IPS-11a (cell line): ENCODE data around the gene TCP1.
"Not testable (repeated sequence)": the region's sequence is repeated elsewhere in the genome, so short reads cannot be mapped to it uniquely, and the experiment has no call there.

ENCODE experiments used
- H3K4me3 ChIP-seq: one replicate; pipeline ENCODE4 v1.5.1; 2013; ENCODE audit warnings: low read depth, low read length, control low read depth

TCP1 gene

GRCh38 chr6:159778131-159778530, 11.3 kb downstream of the TCP1 start:
- no peak overlapping the region for H3K4me3 ChIP-seq

DNA sequence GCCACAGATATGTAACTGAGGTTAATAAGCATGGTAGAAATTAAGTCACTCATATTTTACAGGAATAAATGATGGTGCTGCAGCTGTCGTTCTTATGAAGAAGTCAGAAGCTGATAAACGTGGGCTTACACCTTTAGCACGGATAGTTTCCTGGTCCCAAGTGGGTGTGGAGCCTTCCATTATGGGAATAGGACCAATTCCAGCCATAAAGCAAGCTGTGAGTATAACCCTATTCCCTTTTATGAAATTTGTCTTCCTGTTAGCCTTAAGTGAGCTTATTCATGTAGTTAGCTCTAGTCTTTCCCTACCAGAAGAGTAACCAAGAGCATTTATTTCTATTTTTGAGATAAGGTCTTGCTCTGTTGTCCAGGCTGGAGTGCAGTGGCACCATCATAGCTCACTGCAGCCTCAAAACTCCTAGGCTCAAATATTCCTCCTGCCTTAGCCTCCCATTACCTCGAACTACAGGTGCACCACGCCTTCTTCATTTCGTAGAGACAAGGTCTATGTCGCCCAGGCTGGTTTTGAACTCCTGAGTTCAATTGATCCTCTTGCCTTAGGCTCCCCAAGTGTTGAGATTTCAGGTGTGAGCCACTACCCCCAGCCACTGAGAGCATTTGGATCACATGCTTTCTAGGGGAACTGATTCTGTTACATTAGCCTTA, 12.0 kb downstream of the TCP1 start:
- no peak overlapping the region for H3K4me3 ChIP-seq

GRCh38 chr6:159772196-159772595, 17.2 kb downstream of the TCP1 start:
- H3K4me3 ChIP-seq, result no peak overlapping the region

DNA sequence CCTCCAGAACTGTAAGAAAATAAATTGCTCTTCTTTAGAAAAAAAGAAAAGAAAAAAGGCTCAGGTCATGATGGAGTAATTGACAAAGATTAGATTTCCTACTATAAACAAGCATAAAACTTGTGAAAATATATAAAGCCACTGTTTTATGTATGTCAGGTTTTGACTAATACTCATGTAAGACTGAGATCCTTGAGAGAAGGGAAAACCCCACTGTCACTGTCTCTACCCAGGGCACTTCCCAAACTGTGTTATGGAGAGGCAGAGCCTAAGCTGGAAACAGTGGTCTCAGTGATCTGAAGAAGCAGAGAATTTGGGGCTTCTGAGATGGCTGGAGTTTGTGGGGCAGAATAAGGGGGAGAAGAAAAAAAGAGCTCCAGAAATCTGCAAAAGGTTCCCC, 19.9 kb downstream of the TCP1 start:
- no peak overlapping the region for H3K4me3 ChIP-seq

GRCh38 chr6:159766906-159767305, 22.5 kb downstream of the TCP1 start:
- no peak overlapping the region for H3K4me3 ChIP-seq

DNA sequence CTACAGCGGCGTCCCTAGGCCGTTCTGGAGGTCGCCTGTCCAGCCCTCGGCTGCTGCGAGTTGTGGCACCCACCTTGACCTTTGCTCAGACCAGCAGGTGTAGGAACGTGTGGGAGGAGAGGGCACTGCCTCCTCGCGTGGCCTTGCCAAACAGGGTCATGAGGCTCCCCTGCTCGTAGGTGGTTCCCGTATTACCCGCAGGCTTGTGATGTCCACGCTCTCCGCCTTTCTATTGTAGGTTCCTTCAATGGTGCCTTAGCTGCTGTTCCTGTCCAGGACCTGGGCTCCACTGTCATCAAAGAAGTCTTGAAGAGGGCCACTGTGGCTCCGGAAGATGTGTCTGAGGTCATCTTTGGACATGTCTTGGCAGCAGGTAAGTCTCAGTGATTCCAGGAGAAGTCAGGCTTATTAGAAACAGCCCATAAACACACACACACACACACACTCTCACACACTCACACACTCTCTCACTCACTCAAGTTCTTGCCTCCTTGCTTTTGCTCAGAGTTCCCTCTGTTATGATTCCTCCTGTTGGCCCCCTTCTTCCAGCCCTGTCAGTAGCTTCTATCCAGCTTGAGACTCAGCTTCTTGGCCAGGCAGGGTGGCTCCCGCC, 26.6 kb downstream of the TCP1 start:
- peak overlapping the region; percentile 78 for H3K4me3 ChIP-seq

GRCh38 chr6:159761873-159762680, 27.3 kb downstream of the TCP1 start, which contains the start of gene ACAT2:
Gene ACAT2, plus strand, starts transcription at chr6:159762045. Its CDS starts 43 bp downstream, at chr6:159762088.
- H3K4me3 ChIP-seq, result peak within 1 kb of the TSS; percentile 78

DNA sequence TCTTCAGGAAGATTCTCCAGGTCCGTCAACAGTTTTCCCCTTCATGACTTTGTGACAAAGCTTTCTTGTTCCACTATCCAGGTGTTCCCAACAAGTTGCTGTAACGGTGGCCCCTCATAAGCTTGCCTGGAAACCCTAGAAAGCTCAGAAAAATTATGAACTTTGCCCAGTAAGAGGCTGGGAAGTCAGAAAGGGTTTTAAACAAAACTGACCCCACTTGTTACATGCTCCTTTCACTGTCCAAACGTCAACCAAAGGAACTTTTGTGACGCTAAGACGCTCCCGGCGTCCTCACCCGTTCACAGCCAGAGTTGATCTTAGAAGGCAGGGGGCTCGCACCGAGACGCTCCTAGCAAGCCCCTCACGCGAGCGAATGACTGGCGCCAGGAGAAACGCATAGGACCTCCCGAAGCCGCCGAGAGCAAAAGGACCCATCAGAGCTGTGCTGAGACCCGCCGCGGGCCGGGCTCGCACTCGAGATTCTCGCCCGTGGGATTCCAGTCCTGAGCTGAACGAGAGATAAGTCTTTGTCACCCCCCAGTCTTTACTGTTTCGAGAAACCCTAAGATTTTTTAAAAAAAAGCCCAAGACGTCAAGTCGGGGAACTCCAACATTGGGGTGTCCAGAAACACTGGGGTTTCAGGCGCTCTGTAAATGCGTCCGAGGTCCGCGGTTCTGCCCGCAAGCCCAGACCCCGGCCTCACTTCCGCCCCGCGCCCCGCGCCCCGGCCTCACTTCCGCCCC, 28.1 kb downstream of the TCP1 start:
- peak overlapping the region; percentile 47 for H3K4me3 ChIP-seq

- H3K4me3 ChIP-seq, result no peak overlapping the region
Measured at GRCh38 chr6:159760602-159761057, 28.8 kb downstream of the TCP1 start.

DNA sequence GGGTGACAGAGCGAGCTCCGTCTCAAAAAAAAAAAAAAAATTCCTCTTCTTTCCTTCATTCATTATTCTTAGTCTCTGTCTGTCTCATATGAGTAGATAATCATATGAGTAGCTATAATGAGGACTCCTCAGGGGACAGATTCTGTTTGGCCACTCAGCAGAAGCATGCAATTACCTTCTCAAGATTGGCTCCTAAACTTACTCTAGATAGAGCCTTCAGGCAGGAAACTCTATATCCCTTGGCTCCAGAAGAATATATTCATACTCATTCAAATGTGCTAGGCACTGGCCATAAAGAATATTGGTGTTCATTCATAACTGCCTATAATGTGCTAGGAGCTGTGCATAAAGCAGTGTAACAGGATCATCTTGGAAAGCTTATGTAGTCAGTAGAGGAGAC, 29.8 kb downstream of the TCP1 start:
- H3K4me3 ChIP-seq, result no peak overlapping the region

DNA sequence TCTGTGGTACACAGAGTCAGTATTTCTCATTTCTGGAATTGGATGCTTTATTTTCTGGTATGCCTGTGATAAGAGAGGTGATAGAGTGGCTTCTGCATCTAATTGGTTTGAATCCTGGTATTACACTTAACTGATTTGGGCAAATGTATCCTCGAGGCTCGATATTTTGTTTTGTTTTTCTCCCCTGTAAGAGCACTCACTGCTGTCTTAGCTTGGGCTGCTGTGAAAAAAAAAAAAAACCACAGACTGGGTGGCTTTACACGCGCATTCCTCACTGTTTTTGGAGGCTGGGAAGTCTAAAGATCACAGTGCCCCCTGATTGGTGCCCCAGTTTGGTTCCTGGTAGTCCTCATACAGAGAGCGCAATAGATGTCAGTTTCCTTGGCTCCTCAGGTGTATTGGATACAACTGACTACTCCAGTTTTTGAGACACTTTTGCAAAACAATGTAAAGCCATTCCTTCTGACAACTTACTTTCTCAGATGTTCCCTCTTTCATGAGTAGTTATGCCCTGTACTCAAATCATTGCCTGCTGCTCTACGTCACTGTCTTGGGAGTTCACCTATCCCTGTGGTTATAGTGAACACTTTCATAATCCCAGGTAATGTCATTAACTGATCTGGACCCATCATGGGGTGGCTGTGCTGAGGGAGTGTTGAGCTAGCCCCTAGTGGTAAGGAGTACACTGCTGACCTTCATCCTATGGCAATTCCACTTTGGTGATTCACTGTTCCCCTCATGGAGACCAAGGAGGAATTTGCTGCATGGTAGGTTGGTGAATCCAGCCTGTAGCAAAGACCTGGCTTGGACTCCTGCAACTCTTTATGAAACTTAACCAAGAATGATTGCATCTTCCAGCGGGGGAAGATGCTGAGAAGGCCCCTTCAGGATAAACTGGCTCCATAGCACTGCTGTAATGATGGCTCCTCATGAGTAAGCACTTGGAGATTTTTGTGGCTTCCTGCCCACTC, 31.1 kb downstream of the TCP1 start:
- H3K4me3 ChIP-seq, result no peak overlapping the region

- no peak overlapping the region for H3K4me3 ChIP-seq
Measured at GRCh38 chr6:159756508-159756907, 32.9 kb downstream of the TCP1 start.

DNA sequence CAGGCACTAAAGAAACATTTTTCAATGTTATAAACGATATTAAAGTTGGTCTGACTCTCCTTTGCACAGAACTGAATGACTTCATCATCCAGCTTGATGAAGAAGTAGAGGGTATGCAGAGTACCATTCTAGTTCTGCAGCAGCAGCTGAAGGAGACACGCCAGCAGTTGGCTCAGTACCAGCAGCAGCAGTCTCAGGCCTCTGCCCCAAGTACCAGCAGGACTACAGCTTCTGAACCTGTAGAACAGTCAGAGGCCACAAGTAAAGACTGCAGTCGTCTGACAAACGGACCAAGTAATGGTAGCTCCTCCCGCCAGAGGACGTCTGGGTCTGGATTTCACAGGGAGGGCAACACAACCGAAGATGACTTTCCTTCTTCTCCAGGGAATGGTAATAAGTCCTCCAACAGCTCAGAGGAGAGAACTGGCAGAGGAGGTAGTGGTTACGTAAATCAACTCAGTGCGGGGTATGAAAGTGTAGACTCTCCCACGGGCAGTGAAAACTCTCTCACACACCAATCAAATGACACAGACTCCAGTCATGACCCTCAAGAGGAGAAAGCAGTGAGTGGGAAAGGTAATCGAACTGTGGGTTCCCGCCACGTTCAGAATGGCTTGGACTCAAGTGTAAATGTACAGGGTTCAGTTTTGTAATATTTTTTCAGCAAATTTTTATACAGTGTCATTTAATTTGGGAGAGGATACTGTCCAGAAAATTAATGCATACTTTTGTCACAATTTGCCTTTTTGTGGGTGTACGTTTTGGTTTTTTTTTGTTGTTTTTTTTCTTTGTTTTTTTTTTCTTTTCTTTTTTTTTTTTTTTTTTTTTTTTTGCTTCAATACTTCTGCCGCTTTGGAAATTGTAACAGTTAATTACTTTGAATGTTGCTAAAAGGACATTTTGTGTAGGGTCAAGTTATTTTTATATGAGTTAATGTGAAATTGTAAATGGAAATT, 34.2 kb downstream of the TCP1 start:
- no peak overlapping the region for H3K4me3 ChIP-seq

DNA sequence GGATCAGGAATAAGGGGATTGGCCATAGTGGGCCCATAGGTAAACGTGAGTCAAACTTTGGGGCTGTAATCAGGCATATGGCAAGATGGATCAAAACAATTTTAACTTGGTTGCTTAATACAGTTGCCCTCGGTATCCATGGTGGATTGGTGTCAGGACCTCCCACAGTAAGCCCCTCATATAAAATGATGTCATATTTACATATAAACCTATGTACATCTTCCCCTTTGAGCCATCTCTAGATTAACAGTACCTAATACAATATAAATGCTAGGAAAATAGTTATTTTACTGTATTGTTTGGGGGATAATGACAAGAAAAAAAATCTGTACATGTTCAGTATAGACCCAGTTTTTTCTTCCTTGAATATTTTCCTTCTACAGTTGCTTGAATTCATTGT, 35.0 kb downstream of the TCP1 start:
- H3K4me3 ChIP-seq, result no peak overlapping the region

DNA sequence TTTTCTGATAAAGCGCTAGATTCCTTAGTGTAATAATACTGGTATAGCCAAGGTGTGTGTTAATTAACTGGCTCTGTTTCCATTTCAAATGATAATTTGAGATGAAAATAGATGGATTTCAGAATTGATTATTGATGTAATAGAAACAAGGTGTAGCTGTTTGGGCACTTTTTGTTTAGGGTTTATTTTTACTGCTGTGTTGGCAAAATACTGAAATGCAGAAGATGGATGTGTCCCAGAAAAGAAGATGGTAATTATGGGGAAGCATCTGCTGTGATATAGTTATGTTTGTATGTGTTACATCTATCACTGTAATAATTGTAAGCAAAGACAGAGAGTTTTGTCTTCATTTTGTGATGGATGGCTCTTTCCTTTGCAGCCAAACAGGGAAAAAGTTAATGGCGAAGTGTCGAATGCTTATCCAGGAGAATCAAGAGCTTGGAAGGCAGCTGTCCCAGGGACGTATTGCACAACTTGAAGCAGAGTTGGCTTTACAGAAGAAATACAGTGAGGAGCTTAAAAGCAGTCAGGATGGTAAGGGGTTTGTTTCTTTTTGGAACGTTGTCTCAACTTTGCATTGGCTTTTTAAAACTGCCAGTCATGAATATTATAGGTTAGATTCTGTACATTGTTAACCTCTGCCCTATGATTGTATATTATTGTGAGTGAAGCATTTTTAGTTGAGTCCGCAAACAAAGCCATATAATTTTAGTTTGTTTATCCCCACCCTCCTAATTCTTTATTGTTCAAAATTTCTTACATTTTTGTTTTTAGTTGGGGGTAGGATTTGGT, 36.1 kb downstream of the TCP1 start:
- H3K4me3 ChIP-seq, result no peak overlapping the region

DNA sequence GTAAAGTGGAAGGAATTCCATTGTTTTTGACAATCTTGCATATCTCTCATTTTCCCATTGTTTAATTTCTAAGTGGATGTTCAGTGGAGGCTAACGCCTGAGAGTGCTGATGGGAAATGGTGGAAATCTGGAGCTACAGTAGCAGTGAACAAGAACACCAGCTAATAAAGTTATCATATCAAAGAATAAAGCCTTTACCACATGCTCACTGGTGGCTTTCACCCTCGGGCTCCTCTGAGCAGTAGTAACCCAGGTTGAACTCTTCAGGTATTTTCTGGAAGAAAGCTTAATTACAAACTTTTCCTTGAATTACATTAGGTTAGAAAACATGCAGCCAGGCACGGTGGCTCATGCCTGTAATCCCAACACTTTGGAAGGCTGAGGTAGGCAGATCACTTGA, 38.0 kb downstream of the TCP1 start:
- no peak overlapping the region for H3K4me3 ChIP-seq

DNA sequence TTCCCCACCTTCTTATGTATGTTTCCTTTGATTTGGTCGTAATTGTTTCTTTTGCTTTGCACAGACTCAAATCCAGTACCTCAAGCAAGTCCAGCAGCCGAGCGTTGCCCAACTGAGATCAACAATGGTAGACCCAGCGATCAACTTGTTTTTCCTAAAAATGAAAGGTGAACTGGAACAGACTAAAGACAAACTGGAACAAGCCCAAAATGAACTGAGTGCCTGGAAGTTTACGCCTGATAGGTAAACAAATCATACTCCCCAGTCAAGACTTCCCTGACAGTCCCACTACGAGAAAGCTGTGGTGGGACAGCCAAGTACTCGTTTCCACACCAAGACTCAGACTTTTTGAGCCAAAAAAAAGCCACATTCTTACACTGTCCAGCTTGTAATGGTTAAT, 41.3 kb downstream of the TCP1 start:
- not testable (repeated sequence) for H3K4me3 ChIP-seq

DNA sequence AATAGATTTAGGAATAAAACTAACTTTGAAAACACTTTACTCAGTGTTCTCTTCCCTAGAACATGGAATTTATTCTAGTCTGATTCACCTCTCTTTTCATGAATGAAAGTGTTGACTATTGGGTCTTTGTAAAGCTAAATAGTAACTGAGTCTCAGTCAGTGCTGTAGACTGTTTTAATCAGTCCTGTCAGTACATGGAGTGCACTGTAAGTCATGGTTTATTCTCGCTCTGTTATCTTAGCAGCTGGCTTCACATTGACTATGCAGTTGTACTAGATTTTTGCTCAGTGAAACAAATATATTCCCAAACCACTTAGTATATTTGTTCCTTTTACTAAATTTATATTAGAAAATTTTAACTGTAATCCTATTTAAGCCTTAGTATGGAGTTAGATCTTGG, 42.6 kb downstream of the TCP1 start:
- H3K4me3 ChIP-seq, result no peak overlapping the region
